Measurements from ENCODE around the gene FLNB.
A peak's percentile ranks its signal among the peaks of the same experiment; 100 is the strongest.

The FLNB gene

DNA sequence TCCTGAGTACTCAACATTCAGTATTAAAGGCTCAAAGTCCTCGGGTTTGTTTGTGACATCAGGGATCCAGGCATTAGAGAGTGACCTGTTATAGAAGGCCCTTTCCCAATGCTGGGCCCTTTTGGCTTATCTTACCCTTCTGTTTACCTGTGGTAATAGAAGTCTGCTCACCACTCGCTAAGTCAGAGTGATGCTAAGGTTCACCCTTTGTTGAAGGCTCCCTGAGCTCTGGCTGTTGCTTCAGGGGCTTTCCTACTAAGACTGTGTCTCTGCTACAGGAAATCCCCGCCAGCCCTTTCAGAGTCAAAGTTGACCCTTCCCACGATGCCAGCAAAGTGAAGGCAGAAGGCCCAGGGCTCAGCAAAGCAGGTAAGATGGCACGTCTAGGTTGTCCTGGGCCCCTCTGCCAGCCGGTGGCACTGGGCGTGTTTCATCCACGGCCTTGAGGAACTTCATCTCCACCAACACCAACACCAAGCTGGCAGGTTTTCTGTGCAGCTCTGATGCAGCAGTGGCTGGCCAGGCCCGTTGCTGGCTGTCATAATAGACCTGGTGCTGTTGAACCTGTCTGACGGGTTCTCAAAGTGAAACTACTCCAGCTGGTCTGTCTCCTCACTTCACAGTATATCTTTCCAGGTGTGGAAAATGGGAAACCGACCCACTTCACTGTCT, 103.4 kb downstream of the FLNB start:
- H3K27me3 Mint-ChIP-seq (ENCODE audit: low read depth) = no peaks in the 10 kb centered on the region
- H3K4me3 Mint-ChIP-seq = no peak overlapping the region
- H3K27ac Mint-ChIP-seq = peak overlapping the region in 1 of 3 experiments; percentile 86
- H3K4me1 Mint-ChIP-seq = peaks cover under 1% of the 10 kb centered on the region
- TF ChIP-seq, protein P1, sequence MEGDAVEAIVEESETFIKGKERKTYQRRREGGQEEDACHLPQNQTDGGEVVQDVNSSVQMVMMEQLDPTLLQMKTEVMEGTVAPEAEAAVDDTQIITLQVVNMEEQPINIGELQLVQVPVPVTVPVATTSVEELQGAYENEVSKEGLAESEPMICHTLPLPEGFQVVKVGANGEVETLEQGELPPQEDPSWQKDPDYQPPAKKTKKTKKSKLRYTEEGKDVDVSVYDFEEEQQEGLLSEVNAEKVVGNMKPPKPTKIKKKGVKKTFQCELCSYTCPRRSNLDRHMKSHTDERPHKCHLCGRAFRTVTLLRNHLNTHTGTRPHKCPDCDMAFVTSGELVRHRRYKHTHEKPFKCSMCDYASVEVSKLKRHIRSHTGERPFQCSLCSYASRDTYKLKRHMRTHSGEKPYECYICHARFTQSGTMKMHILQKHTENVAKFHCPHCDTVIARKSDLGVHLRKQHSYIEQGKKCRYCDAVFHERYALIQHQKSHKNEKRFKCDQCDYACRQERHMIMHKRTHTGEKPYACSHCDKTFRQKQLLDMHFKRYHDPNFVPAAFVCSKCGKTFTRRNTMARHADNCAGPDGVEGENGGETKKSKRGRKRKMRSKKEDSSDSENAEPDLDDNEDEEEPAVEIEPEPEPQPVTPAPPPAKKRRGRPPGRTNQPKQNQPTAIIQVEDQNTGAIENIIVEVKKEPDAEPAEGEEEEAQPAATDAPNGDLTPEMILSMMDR (IDR thresholded peaks at IDR 0.05; ENCODE audit: unreplicated experiment in 3 of 3) = no peak
- H3K36me3 Mint-ChIP-seq (ENCODE audit: low read depth) = peaks cover 87% of the 10 kb centered on the region
- no peaks in the 10 kb centered on the region for H3K9me3 Mint-ChIP-seq

DNA sequence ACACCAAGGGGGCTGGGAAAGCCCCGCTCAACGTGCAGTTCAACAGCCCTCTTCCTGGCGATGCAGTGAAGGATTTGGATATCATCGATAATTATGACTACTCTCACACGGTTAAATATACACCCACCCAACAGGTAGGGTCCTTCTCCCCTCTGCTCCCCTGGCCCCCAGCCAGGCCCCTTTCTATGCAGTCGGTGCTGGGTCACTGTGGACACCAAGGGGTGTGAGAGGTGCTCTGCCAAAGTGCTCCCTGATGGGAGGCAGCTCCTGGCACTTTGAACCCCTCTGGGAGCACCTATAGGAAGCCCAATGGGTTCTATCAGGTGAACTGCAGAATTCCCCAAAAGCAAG, 103.9 kb downstream of the FLNB start:
- TF ChIP-seq, protein P1 (IDR thresholded peaks at IDR 0.05; ENCODE audit: unreplicated experiment in 3 of 3) = no peak
- Mint-ChIP-seq H3K4me1 (peaks cover 6% of the 10 kb centered on the region), H3K4me3 (no peak overlapping the region), H3K27ac (peak overlapping the region in 2 of 3 experiments; percentile 15 to 86), H3K9me3 (no peaks in the 10 kb centered on the region), H3K36me3 (ENCODE audit: low read depth) (peaks cover 87% of the 10 kb centered on the region), H3K27me3 (ENCODE audit: low read depth) (no peaks in the 10 kb centered on the region)

GRCh38 chr3:58115175-58115574, 107.0 kb downstream of the FLNB start:
- Mint-ChIP-seq H3K27ac (no peak overlapping the region), H3K4me3 (no peak overlapping the region), H3K27me3 (ENCODE audit: low read depth) (no peaks in the 10 kb centered on the region), H3K9me3 (no peaks in the 10 kb centered on the region), H3K4me1 (peaks cover 20% of the 10 kb centered on the region), H3K36me3 (ENCODE audit: low read depth) (peaks cover 80% of the 10 kb centered on the region)
- TF ChIP-seq, protein P1 (IDR thresholded peaks at IDR 0.05; ENCODE audit: unreplicated experiment in 3 of 3) = no peak

DNA sequence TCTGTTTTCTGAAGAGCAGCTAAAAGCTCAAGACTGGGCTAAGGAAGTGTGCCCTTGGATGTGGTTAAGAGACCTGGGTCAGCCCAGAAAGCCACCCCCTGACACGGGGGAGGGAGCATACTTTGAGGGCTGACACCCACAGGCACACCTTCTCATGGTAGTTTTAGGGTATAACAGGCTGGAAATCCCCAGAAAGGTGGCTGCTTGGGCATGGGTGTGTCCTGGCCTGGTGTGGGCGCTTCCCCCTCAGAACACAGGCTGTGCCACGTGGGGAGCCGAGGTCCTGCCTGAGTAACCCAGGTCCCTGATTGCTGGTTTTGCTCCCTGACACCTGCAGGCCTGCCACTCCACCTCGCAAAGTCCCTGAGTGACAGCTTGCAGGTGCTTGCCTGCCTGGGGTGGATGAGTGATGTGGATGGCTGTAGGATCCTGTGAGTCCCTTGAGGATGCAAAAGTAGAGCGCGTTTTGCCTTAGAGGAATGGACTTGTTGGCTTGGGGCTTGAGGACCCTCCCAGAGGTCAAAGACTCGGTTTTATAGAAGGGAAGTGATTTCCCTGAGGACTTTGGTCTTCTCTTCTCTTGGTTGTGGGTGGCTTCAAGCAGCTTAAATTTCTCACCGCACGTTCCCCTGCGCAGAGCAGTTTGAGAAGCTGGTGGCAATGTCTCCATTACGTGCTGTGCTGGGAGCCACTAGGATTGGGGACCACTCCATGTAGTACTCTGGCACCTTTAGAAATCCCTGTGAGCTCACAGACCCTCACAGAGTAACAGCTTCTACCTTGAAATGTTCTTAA, 108.1 kb downstream of the FLNB start:
- H3K4me3 Mint-ChIP-seq = no peak overlapping the region
- TF ChIP-seq, protein P1 (IDR thresholded peaks at IDR 0.05; ENCODE audit: unreplicated experiment in 3 of 3) = no peak
- H3K4me1 Mint-ChIP-seq = peaks cover 24% of the 10 kb centered on the region
- peaks cover 83% of the 10 kb centered on the region for H3K36me3 Mint-ChIP-seq (ENCODE audit: low read depth)
- H3K27me3 Mint-ChIP-seq (ENCODE audit: low read depth) = no peaks in the 10 kb centered on the region
- no peaks in the 10 kb centered on the region for H3K9me3 Mint-ChIP-seq
- peak overlapping the region; percentile 17 to 90 (median 46) for H3K27ac Mint-ChIP-seq

- Mint-ChIP-seq H3K9me3 (no peaks in the 10 kb centered on the region), H3K27ac (peak overlapping the region; percentile 17 to 90 (median 46)), H3K4me3 (no peak overlapping the region), H3K27me3 (ENCODE audit: low read depth) (no peaks in the 10 kb centered on the region), H3K4me1 (peaks cover 24% of the 10 kb centered on the region), H3K36me3 (ENCODE audit: low read depth) (peaks cover 83% of the 10 kb centered on the region)
- TF ChIP-seq, protein P1 (IDR thresholded peaks at IDR 0.05; ENCODE audit: unreplicated experiment in 3 of 3) = no peak
Measured at GRCh38 chr3:58116985-58117384, 108.8 kb downstream of the FLNB start.
